ENCODE results near the gene FKBP4.
A peak's percentile ranks its signal among the peaks of the same experiment; 100 is the strongest.

The FKBP4 gene

DNA sequence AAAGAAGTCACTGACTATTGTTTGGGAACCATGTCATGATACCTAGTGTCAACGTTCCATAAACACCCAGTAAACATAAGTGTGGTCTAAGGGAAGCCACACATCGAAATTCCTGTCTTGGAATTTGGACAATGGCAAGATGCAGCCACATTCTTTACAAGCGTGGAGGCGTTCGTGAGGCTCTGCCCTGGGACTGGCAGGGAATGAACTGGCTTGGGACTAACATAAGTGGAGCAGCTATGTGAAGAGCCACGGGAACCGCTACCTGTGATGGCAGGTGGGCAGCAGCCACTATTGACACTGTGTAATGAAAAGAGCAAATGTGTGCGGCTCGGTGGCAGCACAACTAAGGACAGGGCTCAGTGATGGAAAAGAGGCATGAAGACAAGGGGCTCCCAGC lies 50.0 kb downstream of the FKBP4 start:
- no peak for DNase-seq (ENCODE audit: low read depth)
- H3K4me3 ChIP-seq (ENCODE audit: control insufficient read depth, low read depth, low read length), result no peak overlapping the region
- TF ChIP-seq, protein P1, sequence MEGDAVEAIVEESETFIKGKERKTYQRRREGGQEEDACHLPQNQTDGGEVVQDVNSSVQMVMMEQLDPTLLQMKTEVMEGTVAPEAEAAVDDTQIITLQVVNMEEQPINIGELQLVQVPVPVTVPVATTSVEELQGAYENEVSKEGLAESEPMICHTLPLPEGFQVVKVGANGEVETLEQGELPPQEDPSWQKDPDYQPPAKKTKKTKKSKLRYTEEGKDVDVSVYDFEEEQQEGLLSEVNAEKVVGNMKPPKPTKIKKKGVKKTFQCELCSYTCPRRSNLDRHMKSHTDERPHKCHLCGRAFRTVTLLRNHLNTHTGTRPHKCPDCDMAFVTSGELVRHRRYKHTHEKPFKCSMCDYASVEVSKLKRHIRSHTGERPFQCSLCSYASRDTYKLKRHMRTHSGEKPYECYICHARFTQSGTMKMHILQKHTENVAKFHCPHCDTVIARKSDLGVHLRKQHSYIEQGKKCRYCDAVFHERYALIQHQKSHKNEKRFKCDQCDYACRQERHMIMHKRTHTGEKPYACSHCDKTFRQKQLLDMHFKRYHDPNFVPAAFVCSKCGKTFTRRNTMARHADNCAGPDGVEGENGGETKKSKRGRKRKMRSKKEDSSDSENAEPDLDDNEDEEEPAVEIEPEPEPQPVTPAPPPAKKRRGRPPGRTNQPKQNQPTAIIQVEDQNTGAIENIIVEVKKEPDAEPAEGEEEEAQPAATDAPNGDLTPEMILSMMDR (conservative IDR thresholded peaks at IDR 0.05; ENCODE audit: control insufficient read depth, insufficient read depth, low read depth, low read length), result no peak

DNA sequence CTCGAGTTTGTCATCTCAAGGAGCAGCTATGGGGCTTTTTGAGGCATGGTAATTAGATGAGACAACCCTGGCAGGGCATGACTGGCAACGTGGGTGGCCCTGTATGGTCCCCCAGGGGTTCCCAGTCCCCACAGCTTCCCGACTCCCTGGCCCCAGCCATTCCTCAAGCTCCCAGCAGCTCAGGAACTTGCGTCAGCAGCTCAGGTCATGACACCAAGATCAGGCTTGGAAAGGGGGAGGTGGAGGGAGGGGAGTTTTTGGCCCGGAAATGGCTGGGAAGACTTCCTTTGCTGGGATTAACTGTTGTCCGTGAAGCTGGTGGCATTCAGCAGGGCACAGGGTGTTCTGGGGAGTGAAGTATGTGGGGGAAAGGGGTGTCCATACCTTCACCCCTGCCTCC lies 50.5 kb downstream of the FKBP4 start:
- TF ChIP-seq, protein P1 (conservative IDR thresholded peaks at IDR 0.05; ENCODE audit: control insufficient read depth, insufficient read depth, low read depth, low read length), result no peak
- H3K4me3 ChIP-seq (ENCODE audit: control insufficient read depth, low read depth, low read length), result no peak overlapping the region
- peak; percentile 69 for DNase-seq (ENCODE audit: low read depth)

GRCh38 chr12:2851931-2852330 lies 57.2 kb downstream of the FKBP4 start:
- no peak for DNase-seq (ENCODE audit: low read depth)
- H3K4me3 ChIP-seq (ENCODE audit: control insufficient read depth, low read depth, low read length), result no peak overlapping the region
- TF ChIP-seq, protein P1 (conservative IDR thresholded peaks at IDR 0.05; ENCODE audit: control insufficient read depth, insufficient read depth, low read depth, low read length), result no peak

GRCh38 chr12:2853626-2854025 lies 58.9 kb downstream of the FKBP4 start:
- H3K4me3 ChIP-seq (ENCODE audit: control insufficient read depth, low read depth, low read length), result no peak overlapping the region
- peak; percentile 70 for DNase-seq (ENCODE audit: low read depth)
- TF ChIP-seq, protein P1 (conservative IDR thresholded peaks at IDR 0.05; ENCODE audit: control insufficient read depth, insufficient read depth, low read depth, low read length), result peak; percentile 85
